GM18519 (cell line): ENCODE data around the gene TM2D3.

Experiments used
- ATAC-seq: cut with Tn5 transposase; IDR thresholded peaks from one replicate; pipeline ENCODE4 v1.9.1; 2021; ENCODE audit warnings: mild to moderate bottlenecking, moderate library complexity; ENCODE audit not compliant: unreplicated experiment, low FRiP score

TM2D3 gene

GRCh38 chr15:101609742-101610610 lies 42.2 kb downstream of the TM2D3 start:
- ATAC-seq, result no peak

- ATAC-seq, result no peak
Observed at GRCh38 chr15:101608201-101608600, 44.0 kb downstream of the TM2D3 start.

- ATAC-seq, result no peak
Observed at GRCh38 chr15:101607108-101607507, 45.1 kb downstream of the TM2D3 start.

- no peak for ATAC-seq
Observed at GRCh38 chr15:101604124-101604874, 47.9 kb downstream of the TM2D3 start.

- no peak for ATAC-seq
Observed at GRCh38 chr15:101602801-101603200, 49.4 kb downstream of the TM2D3 start.

GRCh38 chr15:101600035-101600434 lies 52.1 kb downstream of the TM2D3 start:
- ATAC-seq, result no peak

GRCh38 chr15:101599091-101599490 lies 53.1 kb downstream of the TM2D3 start:
- no peak for ATAC-seq

- ATAC-seq, result no peak
Observed at GRCh38 chr15:101597360-101597928, 54.7 kb downstream of the TM2D3 start.

GRCh38 chr15:101596633-101597032 lies 55.5 kb downstream of the TM2D3 start:
- no peak for ATAC-seq
